K562 (cell line): ENCODE measurements around the gene SPNS2. TPM values are rescaled to one million over a fixed set of nuclear protein-coding genes. Genes with fewer than 3 reads are reported as not detected.
A peak's percentile ranks its signal among the peaks of the same experiment; 100 is the strongest.

Experiments used
- ATAC-seq: fragments of 200-7000 bp; cut with Tn5 transposase; 3 replicates; pipeline ENCODE4 v1.9.1; 2020; ENCODE audit warnings: moderate library complexity
- BruUV-seq: library from RNA; stranded (reverse); fragments of 400-500 nt; replicated peaks from 2 replicates; lab custom pipeline; 2021; lab: Mats Ljungman, UMichigan
- CTCF ChIA-PET: fragments of 300-600 bp; formaldehyde crosslinking; extraction: SDS; loops from one replicate; lab custom pipeline; 2021; ENCODE audit warnings: low intra/inter-chr PET ratio; lab: Yijun Ruan, JAX
- POLR2A ChIA-PET: fragments of 300-600, 350-650 bp; sonication (Branson Sonifier 250); formaldehyde crosslinking; extraction: SDS; loops from one replicate; lab custom pipeline; 2021; ENCODE audit warnings: antibody characterized with exemption, inconsistent platforms; lab: Yijun Ruan, JAX
- DNase-seq, 4 experiments: peaks; one replicate each; pipeline versions ENCODE4 v3.0.0 to v3.0.0-alpha.2; 2011 to 2018; ENCODE audit warnings: low spot score in 3 of 4, mixed read lengths in 3 of 4; ENCODE audit errors: extremely low read depth in 1 of 4
- FAIRE-seq: peaks from 2 replicates; lab custom pipeline; 2011; peaks lifted over from hg19 to GRCh38; lab: Jason Lieb, UNC
- H2AFZ ChIP-seq: 2 replicates; pipeline ENCODE4 v1.6.0; 2011; ENCODE audit warnings: low read depth, low read length, control low read depth, inconsistent platforms
- H3K27ac ChIP-seq: fragments of 200-600 bp; 3 replicates; pipeline ENCODE4 v1.8.0; 2011; ENCODE audit warnings: low read depth, mild to moderate bottlenecking, control low read depth, inconsistent platforms, low read length, moderate library complexity, mixed read lengths; ENCODE audit errors: extremely low read depth
- H3K27me3 ChIP-seq, 2 experiments: fragments of 300-600 bp in 1 of 2; 2 replicates in 1 of 2; 3 replicates in 1 of 2; pipeline versions ENCODE4 v1.6.0 to v1.8.0; 2011; ENCODE audit warnings: inconsistent platforms in 2 of 2, low read length in 2 of 2, mild to moderate bottlenecking in 1 of 2, mixed read lengths in 1 of 2, moderate library complexity in 1 of 2; ENCODE audit not compliant: control insufficient read depth in 2 of 2, insufficient read depth in 2 of 2
- H3K36me3 ChIP-seq: fragments of 300-600 bp; 3 replicates; pipeline ENCODE4 v1.8.0; 2011; ENCODE audit warnings: mild to moderate bottlenecking, low read length, inconsistent platforms; ENCODE audit not compliant: control insufficient read depth, insufficient read depth
- H3K4me1 ChIP-seq, 2 experiments: fragments of 200-600 bp in 1 of 2; replicated peaks in 1 of 2; 2 replicates in 1 of 2; 3 replicates in 1 of 2; pipeline versions ENCODE4 v1.5.1 to v1.8.0; 2011; ENCODE audit warnings: inconsistent platforms in 2 of 2, low read length in 2 of 2, mild to moderate bottlenecking in 1 of 2, mixed read lengths in 1 of 2, moderate library complexity in 1 of 2; ENCODE audit not compliant: control insufficient read depth in 2 of 2, insufficient read depth in 2 of 2
- H3K4me2 ChIP-seq: 2 replicates; pipeline ENCODE4 v1.6.1; 2011; ENCODE audit warnings: low read length, control low read depth, inconsistent platforms, mixed read lengths; ENCODE audit not compliant: insufficient read depth
- H3K4me3 ChIP-seq: fragments of 200-600 bp; sonication (generic), shearing (Covaris generic); 2 replicates; pipeline ENCODE4 v1.5.1; 2016; ENCODE audit warnings: control low read depth, inconsistent platforms
- H3K79me2 ChIP-seq: fragments of 200-600 bp; 3 replicates; pipeline ENCODE4 v1.8.0; 2011; ENCODE audit warnings: low read length, inconsistent platforms; ENCODE audit not compliant: control insufficient read depth, insufficient read depth
- H3K9ac ChIP-seq, 2 experiments: 2 replicates each; pipeline versions ENCODE4 v1.6.0 to v1.6.1; 2011; ENCODE audit warnings: low read depth in 2 of 2, low read length in 2 of 2, control low read depth in 1 of 2, inconsistent platforms in 1 of 2, mild to moderate bottlenecking in 1 of 2, mixed read lengths in 1 of 2; ENCODE audit not compliant: insufficient read depth in 1 of 2
- H3K9me1 ChIP-seq: one replicate; pipeline ENCODE4 v1.6.0; 2011; ENCODE audit warnings: inconsistent platforms, mild to moderate bottlenecking, low read length, moderate library complexity; ENCODE audit not compliant: control insufficient read depth, insufficient read depth
- H3K9me3 ChIP-seq: replicated peaks from 2 replicates; pipeline ENCODE4 v1.5.1; 2011; ENCODE audit warnings: low read depth, low read length, inconsistent platforms; ENCODE audit not compliant: control insufficient read depth, insufficient read depth
- H4K20me1 ChIP-seq: replicated peaks from 2 replicates; pipeline ENCODE4 v1.6.1; 2011; ENCODE audit warnings: low read length, inconsistent platforms, mixed read lengths; ENCODE audit not compliant: control insufficient read depth, insufficient read depth
- IRF2 ChIP-seq: sonication (generic); formaldehyde crosslinking; IDR thresholded peaks from 2 replicates; pipeline ENCODE4 v1.8.1; 2022; ENCODE audit warnings: mild to moderate bottlenecking, missing genetic modification reagents
- JUN ChIP-seq, 2 experiments: sonication (generic) in 1 of 2; formaldehyde crosslinking in 1 of 2; IDR thresholded peaks; 2 replicates each; pipeline versions ENCODE4 v1.6.1 to v1.8.0; 2012 to 2022; ENCODE audit warnings: borderline replicate concordance in 2 of 2, mild to moderate bottlenecking in 2 of 2, improper control_type of control experiment in 1 of 2, low read depth in 1 of 2, low read length in 1 of 2, missing genetic modification reagents in 1 of 2
- NFIC ChIP-seq: fragments of 450-650 bp; IDR thresholded peaks from 2 replicates; pipeline ENCODE4 v1.6.1; 2017; ENCODE audit warnings: mild to moderate bottlenecking, inconsistent platforms
- POLR2G ChIP-seq: fragments of 200-400 bp; formaldehyde crosslinking; IDR thresholded peaks from 2 replicates; pipeline ENCODE4 v1.6.1; 2017; ENCODE audit warnings: low read depth, mild to moderate bottlenecking, antibody characterized with exemption, low read length, moderate library complexity
- ZNF263 ChIP-seq: sonication (generic); formaldehyde crosslinking; IDR thresholded peaks from 2 replicates; pipeline ENCODE4 v1.8.0; 2022; ENCODE audit warnings: mild to moderate bottlenecking, missing genetic modification reagents, borderline replicate concordance
- WGBS: fragments of 100-300 bp; shearing (Covaris generic); methylation state at CpG from one replicate; pipeline ENCODE4 v1.1.6; 2016; ENCODE audit warnings: low coverage, mixed read lengths; ENCODE audit not compliant: insufficient coverage; ENCODE audit errors: missing lambda C conversion rate; 5-methylcytosine and 5-hydroxymethylcytosine counted together
- in situ Hi-C: fragments of 300-500 bp; cut with MboI; formaldehyde crosslinking; loops from 4 replicates; pipeline ENCODE4 v1.15.0; 2018; ENCODE audit warnings: inconsistent platforms, mixed read lengths
- intact Hi-C: fragments of 100-400 bp; cut with micrococcal nuclease; formaldehyde crosslinking; loops from 2 replicates; pipeline ENCODE4 v1.14.2; 2022
- polyA plus RNA-seq, 8 experiments: library from polyadenylated mRNA; depleted of rRNA in 4 of 8; stranded (reverse) in 5 of 8; unstranded in 3 of 8; fragments of >200 nt; fragmentation: Nextera tagmentation in 2 of 8; fragmentation: Illumina TruSeq in 1 of 8; extraction: Ambion mirVana in 2 of 8; extraction: Trizol in 1 of 8; gene quantifications; 2 replicates each; pipeline versions ENCODE4 v1.2.1 to v1.2.3, GENCODE V29; 2011 to 2014; ENCODE audit warnings: inconsistent platforms in 1 of 8, missing spikeins in 1 of 8
- total RNA-seq, 7 experiments: library from RNA; depleted of rRNA in 6 of 7; stranded (reverse); fragments of >200 nt in 6 of 7; fragmentation: Illumina TruSeq in 2 of 7; extraction: Trizol in 2 of 7; gene quantifications; 2 replicates each; pipeline versions ENCODE4 v1.2.1 to v1.2.3, GENCODE V29; 2011 to 2021; ENCODE audit warnings: low replicate concordance in 1 of 7

Gene SPNS2
- total and polyA plus RNA-seq, 9 of the 15 experiments (the other 6 are each of a cell fraction or from before 2014, with no cell fraction given): 0.06 TPM; not detected in 8

DNA sequence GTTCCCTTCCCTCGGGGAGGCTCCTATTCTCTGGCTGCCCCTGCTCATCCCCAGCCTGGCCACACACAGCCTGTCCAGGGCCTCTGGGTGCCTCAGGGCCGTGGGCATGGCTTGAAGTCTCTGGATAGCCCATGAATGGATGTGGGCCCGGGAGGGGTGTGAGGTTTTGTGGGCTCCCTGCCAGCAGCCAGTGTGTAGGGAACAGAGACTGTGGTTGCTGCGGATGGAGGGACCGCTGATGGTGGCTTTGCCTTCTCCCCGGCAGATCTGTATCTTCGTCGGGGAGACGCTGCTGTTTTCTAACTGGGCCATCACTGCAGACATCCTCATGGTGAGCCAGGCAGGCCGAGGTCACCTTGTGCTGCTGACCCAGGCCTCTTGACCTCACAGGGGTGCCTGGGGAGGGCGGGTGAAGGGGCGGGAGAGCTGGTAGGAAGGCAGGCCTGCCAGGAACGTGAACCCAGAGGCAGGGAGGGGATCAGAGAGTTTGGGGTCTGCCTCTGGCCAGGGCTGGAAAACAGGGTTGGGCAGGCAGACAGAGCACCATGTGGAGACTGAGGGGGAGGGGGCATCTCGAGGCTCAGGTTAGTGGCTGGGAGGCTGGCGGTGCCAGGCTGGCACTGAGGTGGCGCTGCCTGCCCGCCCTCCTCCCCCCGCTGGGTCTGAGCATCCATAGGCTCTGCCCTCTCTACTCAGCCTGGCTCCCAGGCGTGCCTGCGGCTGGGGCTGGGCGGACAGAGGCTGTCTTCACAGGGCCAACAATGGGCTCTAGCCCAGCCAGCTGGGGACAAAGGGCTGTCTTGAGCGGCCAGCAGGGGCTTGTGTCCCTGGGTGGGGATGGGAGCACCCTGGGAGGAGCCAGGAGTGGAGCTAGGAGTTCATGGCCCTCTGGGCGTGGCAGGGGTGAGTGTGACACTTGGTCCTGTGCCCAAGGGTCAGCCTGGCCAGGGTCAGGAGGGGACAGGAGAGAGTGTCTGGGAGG lies 35.1 kb downstream of the SPNS2 start:
- H3K27ac ChIP-seq: no peak overlapping the region
- peaks cover 4% of the 10 kb centered on the region; the same call in 1 of the 2 replicates for H4K20me1 ChIP-seq
- H3K27me3 ChIP-seq: peaks cover 0 to 11% of the 10 kb centered on the region in 2 experiments; a peak in 3 of 5 replicates
- no peak overlapping the region for H3K4me2 ChIP-seq
- ATAC-seq (no peak), FAIRE-seq (no peak), DNase-seq (peak in 1 of 4 experiments; percentile 29)
- POLR2A ChIA-PET: no interaction called here
- H2AFZ ChIP-seq: no peak overlapping the region
- in situ Hi-C loops (no loop called here), intact Hi-C loops (no loop called here)
- TF ChIP-seq NFIC (0 out of 2 replicates have a peak, but pooled peaks have one; percentile 31), IRF2 (CRISPR knock-in tag) (no peak), ZNF263 (CRISPR knock-in tag) (peak; percentile 18; the same call in 1 of the 2 replicates), POLR2G (peak; percentile 13), JUN (IDR thresholded peaks at IDR 0.05; ENCODE audit: borderline replicate concordance, low read depth, low read length) (no peak), JUN (CRISPR knock-in tag; IDR thresholded peaks at IDR 0.05; ENCODE audit: borderline replicate concordance) (no peak)
- H3K9ac ChIP-seq: no peak overlapping the region; a peak in 1 of 4 replicates
- H3K79me2 ChIP-seq: no peaks in the 10 kb centered on the region
- H3K36me3 ChIP-seq: peaks cover 18% of the 10 kb centered on the region; the same call in 1 of the 3 replicates
- CTCF ChIA-PET: no interaction called here
- no TSS peak for BruUV-seq
- peaks cover 0 to 58% of the 10 kb centered on the region in 2 experiments; a peak in 3 of 5 replicates for H3K4me1 ChIP-seq
- H3K9me1 ChIP-seq: no peaks in the 10 kb centered on the region
- no peaks in the 10 kb centered on the region for H3K9me3 ChIP-seq
- WGBS: 9% methylated on average over 13 of the region's 23 CpGs
- no peak overlapping the region for H3K4me3 ChIP-seq
